ENCODE results near the gene NCK2. TPM values are rescaled to one million over a fixed set of nuclear protein-coding genes. Genes with fewer than 3 reads are reported as not detected.

NCK2 gene
- polyA plus RNA-seq, 2 donors: 55.2 to 72.3 TPM

- WGBS, 2 donors: 63 to 78% methylated on average over 13 of the region's 13 CpGs
- no peaks in the 10 kb centered on the region for H3K27me3 ChIP-seq (ENCODE audit: control insufficient read depth in 1 of 2, insufficient read depth in 2 of 2, low read length in 2 of 2)
- H3K36me3 ChIP-seq (ENCODE audit: control insufficient read depth in 2 of 2, insufficient read depth in 2 of 2, low read length in 1 of 2): no peaks in the 10 kb centered on the region
- H3K9me3 ChIP-seq (ENCODE audit: control insufficient read depth in 2 of 2, insufficient read depth in 1 of 2, low read depth in 1 of 2, low read length in 1 of 2): no peaks in the 10 kb centered on the region
- no peak overlapping the region for H3K4me3 ChIP-seq (ENCODE audit: low read depth in 1 of 2, low read length in 2 of 2)
- no peak overlapping the region for H3K27ac ChIP-seq (ENCODE audit: low read depth in 2 of 2, low read length in 1 of 2)
- peaks cover 0 to 15% of the 10 kb centered on the region in 2 donors for H3K4me1 ChIP-seq (ENCODE audit: control insufficient read depth in 2 of 2, insufficient read depth in 2 of 2, low read length in 1 of 2)
Observed at GRCh38 chr2:105800953-105801635, 56.4 kb downstream of the NCK2 start.

GRCh38 chr2:105801961-105802360 is 57.2 kb downstream of the NCK2 start:
- 79 to 83% methylated on average over 4 of the region's 4 CpGs for WGBS, 2 donors
- H3K27me3 ChIP-seq (ENCODE audit: control insufficient read depth in 1 of 2, insufficient read depth in 2 of 2, low read length in 2 of 2): no peaks in the 10 kb centered on the region
- H3K4me1 ChIP-seq (ENCODE audit: control insufficient read depth in 2 of 2, insufficient read depth in 2 of 2, low read length in 1 of 2): peaks cover under 1 to 15% of the 10 kb centered on the region in 2 donors
- no peak overlapping the region for H3K4me3 ChIP-seq (ENCODE audit: low read depth in 1 of 2, low read length in 2 of 2)
- no peaks in the 10 kb centered on the region for H3K9me3 ChIP-seq (ENCODE audit: control insufficient read depth in 2 of 2, insufficient read depth in 1 of 2, low read depth in 1 of 2, low read length in 1 of 2)
- no peaks in the 10 kb centered on the region for H3K36me3 ChIP-seq (ENCODE audit: control insufficient read depth in 2 of 2, insufficient read depth in 2 of 2, low read length in 1 of 2)
- no peak overlapping the region for H3K27ac ChIP-seq (ENCODE audit: low read depth in 2 of 2, low read length in 1 of 2)

GRCh38 chr2:105802587-105802986 is 57.9 kb downstream of the NCK2 start:
- WGBS, 2 donors: 59 to 66% methylated on average over 7 of the region's 7 CpGs
- Histone ChIP-seq H3K4me1 (ENCODE audit: control insufficient read depth in 2 of 2, insufficient read depth in 2 of 2, low read length in 1 of 2) (peaks cover 2 to 11% of the 10 kb centered on the region in 2 donors), H3K36me3 (ENCODE audit: control insufficient read depth in 2 of 2, insufficient read depth in 2 of 2, low read length in 1 of 2) (no peaks in the 10 kb centered on the region), H3K27me3 (ENCODE audit: control insufficient read depth in 1 of 2, insufficient read depth in 2 of 2, low read length in 2 of 2) (no peaks in the 10 kb centered on the region), H3K9me3 (ENCODE audit: control insufficient read depth in 2 of 2, insufficient read depth in 1 of 2, low read depth in 1 of 2, low read length in 1 of 2) (no peaks in the 10 kb centered on the region), H3K4me3 (ENCODE audit: low read depth in 1 of 2, low read length in 2 of 2) (no peak overlapping the region), H3K27ac (ENCODE audit: low read depth in 2 of 2, low read length in 1 of 2) (no peak overlapping the region)

DNA sequence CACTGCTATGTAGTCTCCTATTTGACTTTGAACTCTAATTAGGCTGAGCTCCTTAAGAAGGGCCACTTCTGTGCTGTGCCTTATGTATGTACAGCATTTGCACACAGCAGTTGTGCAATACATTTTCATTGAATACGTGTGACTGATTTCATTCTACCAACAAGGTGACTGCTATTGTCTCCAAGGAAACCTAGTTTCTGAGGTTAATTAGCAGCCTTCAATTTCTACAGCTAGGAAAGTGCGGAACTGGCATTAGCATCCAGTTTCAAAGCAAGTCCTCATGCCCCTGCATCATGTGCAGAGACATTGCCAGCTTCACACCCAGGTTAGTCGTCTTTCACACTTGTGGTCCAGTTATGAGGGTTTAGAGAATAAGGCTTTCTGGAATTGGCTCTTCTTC is 58.6 kb downstream of the NCK2 start:
- H3K36me3 ChIP-seq (ENCODE audit: control insufficient read depth in 2 of 2, insufficient read depth in 2 of 2, low read length in 1 of 2): no peaks in the 10 kb centered on the region
- 65 to 67% methylated on average over 3 of the region's 3 CpGs for WGBS, 2 donors
- peaks cover 4 to 11% of the 10 kb centered on the region in 2 donors for H3K4me1 ChIP-seq (ENCODE audit: control insufficient read depth in 2 of 2, insufficient read depth in 2 of 2, low read length in 1 of 2)
- no peak overlapping the region for H3K4me3 ChIP-seq (ENCODE audit: low read depth in 1 of 2, low read length in 2 of 2)
- H3K27me3 ChIP-seq (ENCODE audit: control insufficient read depth in 1 of 2, insufficient read depth in 2 of 2, low read length in 2 of 2): no peaks in the 10 kb centered on the region
- H3K9me3 ChIP-seq (ENCODE audit: control insufficient read depth in 2 of 2, insufficient read depth in 1 of 2, low read depth in 1 of 2, low read length in 1 of 2): no peaks in the 10 kb centered on the region
- H3K27ac ChIP-seq (ENCODE audit: low read depth in 2 of 2, low read length in 1 of 2): no peak overlapping the region

GRCh38 chr2:105803773-105804172 is 59.1 kb downstream of the NCK2 start:
- WGBS, 2 donors: 78 to 79% methylated on average over 4 of the region's 4 CpGs
- Histone ChIP-seq H3K4me3 (ENCODE audit: low read depth in 1 of 2, low read length in 2 of 2) (no peak overlapping the region), H3K27me3 (ENCODE audit: control insufficient read depth in 1 of 2, insufficient read depth in 2 of 2, low read length in 2 of 2) (no peaks in the 10 kb centered on the region), H3K36me3 (ENCODE audit: control insufficient read depth in 2 of 2, insufficient read depth in 2 of 2, low read length in 1 of 2) (no peaks in the 10 kb centered on the region), H3K27ac (ENCODE audit: low read depth in 2 of 2, low read length in 1 of 2) (no peak overlapping the region), H3K4me1 (ENCODE audit: control insufficient read depth in 2 of 2, insufficient read depth in 2 of 2, low read length in 1 of 2) (peaks cover 4 to 11% of the 10 kb centered on the region in 2 donors), H3K9me3 (ENCODE audit: control insufficient read depth in 2 of 2, insufficient read depth in 1 of 2, low read depth in 1 of 2, low read length in 1 of 2) (no peaks in the 10 kb centered on the region)

DNA sequence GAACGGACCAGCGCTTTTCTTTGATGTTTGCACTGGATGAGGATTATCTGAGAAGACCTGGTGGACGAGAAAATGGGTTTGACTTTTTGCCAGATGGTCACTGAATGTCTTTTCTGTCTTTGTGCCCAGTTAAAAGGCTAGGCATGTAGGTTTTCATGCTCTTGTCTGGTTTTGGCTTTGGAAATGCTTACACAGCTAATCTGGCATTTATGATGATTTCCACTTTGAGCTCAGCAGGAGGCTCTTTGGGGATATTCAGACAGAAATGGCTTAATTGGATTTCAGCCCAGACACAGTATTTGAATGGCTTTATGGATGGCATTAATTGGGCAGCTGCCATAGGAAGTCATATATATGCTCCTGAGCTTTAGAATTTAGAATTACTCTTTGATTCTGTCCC is 59.6 kb downstream of the NCK2 start:
- Histone ChIP-seq H3K9me3 (ENCODE audit: control insufficient read depth in 2 of 2, insufficient read depth in 1 of 2, low read depth in 1 of 2, low read length in 1 of 2) (no peaks in the 10 kb centered on the region), H3K27ac (ENCODE audit: low read depth in 2 of 2, low read length in 1 of 2) (no peak overlapping the region), H3K36me3 (ENCODE audit: control insufficient read depth in 2 of 2, insufficient read depth in 2 of 2, low read length in 1 of 2) (no peaks in the 10 kb centered on the region), H3K27me3 (ENCODE audit: control insufficient read depth in 1 of 2, insufficient read depth in 2 of 2, low read length in 2 of 2) (no peaks in the 10 kb centered on the region), H3K4me1 (ENCODE audit: control insufficient read depth in 2 of 2, insufficient read depth in 2 of 2, low read length in 1 of 2) (peaks cover 4 to 11% of the 10 kb centered on the region in 2 donors), H3K4me3 (ENCODE audit: low read depth in 1 of 2, low read length in 2 of 2) (no peak overlapping the region)
- 46 to 54% methylated on average over 3 of the region's 3 CpGs for WGBS, 2 donors

GRCh38 chr2:105806996-105807395 is 62.3 kb downstream of the NCK2 start:
- Histone ChIP-seq H3K36me3 (ENCODE audit: control insufficient read depth in 2 of 2, insufficient read depth in 2 of 2, low read length in 1 of 2) (no peaks in the 10 kb centered on the region), H3K27me3 (ENCODE audit: control insufficient read depth in 1 of 2, insufficient read depth in 2 of 2, low read length in 2 of 2) (no peaks in the 10 kb centered on the region), H3K9me3 (ENCODE audit: control insufficient read depth in 2 of 2, insufficient read depth in 1 of 2, low read depth in 1 of 2, low read length in 1 of 2) (no peaks in the 10 kb centered on the region), H3K4me3 (ENCODE audit: low read depth in 1 of 2, low read length in 2 of 2) (no peak overlapping the region), H3K4me1 (ENCODE audit: control insufficient read depth in 2 of 2, insufficient read depth in 2 of 2, low read length in 1 of 2) (peaks cover 4 to 8% of the 10 kb centered on the region in 2 donors), H3K27ac (ENCODE audit: low read depth in 2 of 2, low read length in 1 of 2) (no peak overlapping the region)
- 86 to 88% methylated on average over 8 of the region's 8 CpGs for WGBS, 2 donors

DNA sequence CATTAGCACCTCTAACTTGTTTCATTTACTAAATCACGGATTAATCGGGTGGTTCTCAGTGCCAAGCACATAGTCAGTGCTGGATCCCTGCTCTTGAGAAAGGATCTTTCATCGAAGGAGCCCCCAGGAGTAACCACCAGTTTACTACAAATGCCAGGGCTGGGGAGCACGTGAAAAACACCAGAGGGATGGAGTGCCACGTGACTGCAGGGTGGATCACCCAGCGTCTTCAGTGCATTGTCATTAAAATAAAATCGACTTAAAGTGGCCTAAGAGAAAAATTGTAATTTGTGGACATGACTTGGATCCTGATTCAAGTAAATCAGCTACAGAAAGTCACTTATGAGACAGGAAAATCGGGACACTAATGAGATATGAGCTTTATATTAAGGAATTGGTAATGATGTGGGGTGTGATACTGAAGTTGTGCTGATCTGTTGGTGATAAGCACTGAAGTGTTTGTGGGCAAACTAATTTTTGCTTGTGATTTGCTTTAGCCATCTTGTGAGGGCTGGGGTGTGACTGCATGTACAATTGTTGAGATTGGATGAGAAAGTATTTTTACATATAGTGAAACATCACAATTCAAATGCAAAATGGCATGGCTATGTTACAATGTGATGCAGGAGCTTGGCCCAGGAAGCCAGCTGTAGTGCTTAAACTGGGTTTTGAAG is 63.8 kb downstream of the NCK2 start:
- peaks cover 8 to 19% of the 10 kb centered on the region in 2 donors for H3K4me1 ChIP-seq (ENCODE audit: control insufficient read depth in 2 of 2, insufficient read depth in 2 of 2, low read length in 1 of 2)
- no peaks in the 10 kb centered on the region for H3K9me3 ChIP-seq (ENCODE audit: control insufficient read depth in 2 of 2, insufficient read depth in 1 of 2, low read depth in 1 of 2, low read length in 1 of 2)
- no peaks in the 10 kb centered on the region for H3K36me3 ChIP-seq (ENCODE audit: control insufficient read depth in 2 of 2, insufficient read depth in 2 of 2, low read length in 1 of 2)
- no peak overlapping the region for H3K4me3 ChIP-seq (ENCODE audit: low read depth in 1 of 2, low read length in 2 of 2)
- no peak overlapping the region for H3K27ac ChIP-seq (ENCODE audit: low read depth in 2 of 2, low read length in 1 of 2)
- no peaks in the 10 kb centered on the region for H3K27me3 ChIP-seq (ENCODE audit: control insufficient read depth in 1 of 2, insufficient read depth in 2 of 2, low read length in 2 of 2)
- WGBS, 2 donors: 86 to 89% methylated on average over 8 of the region's 8 CpGs

DNA sequence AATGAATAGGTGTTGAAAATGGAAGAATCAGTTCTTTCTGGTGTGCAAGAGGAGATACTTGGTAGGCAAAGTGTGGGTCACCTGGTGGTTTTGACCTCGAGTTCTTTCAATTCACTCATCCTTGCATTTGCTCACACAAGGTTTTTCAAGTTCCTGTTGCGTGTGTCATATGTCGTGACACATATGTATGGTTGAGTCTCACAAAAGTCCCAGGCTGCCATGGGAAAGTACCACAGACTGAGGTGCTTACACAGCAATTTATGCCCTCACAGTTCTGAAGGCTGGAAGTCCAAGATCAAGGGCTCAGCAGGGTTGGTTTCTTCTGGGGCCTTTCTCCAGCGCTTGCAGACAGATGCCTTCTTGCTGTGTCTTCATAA is 64.4 kb downstream of the NCK2 start:
- Histone ChIP-seq H3K27me3 (ENCODE audit: control insufficient read depth in 1 of 2, insufficient read depth in 2 of 2, low read length in 2 of 2) (no peaks in the 10 kb centered on the region), H3K4me1 (ENCODE audit: control insufficient read depth in 2 of 2, insufficient read depth in 2 of 2, low read length in 1 of 2) (peaks cover 8 to 20% of the 10 kb centered on the region in 2 donors), H3K9me3 (ENCODE audit: control insufficient read depth in 2 of 2, insufficient read depth in 1 of 2, low read depth in 1 of 2, low read length in 1 of 2) (no peaks in the 10 kb centered on the region), H3K36me3 (ENCODE audit: control insufficient read depth in 2 of 2, insufficient read depth in 2 of 2, low read length in 1 of 2) (no peaks in the 10 kb centered on the region), H3K4me3 (ENCODE audit: low read depth in 1 of 2, low read length in 2 of 2) (no peak overlapping the region), H3K27ac (ENCODE audit: low read depth in 2 of 2, low read length in 1 of 2) (no peak overlapping the region)
- 84 to 86% methylated on average over 4 of the region's 4 CpGs for WGBS, 2 donors

GRCh38 chr2:105809723-105810122 is 65.0 kb downstream of the NCK2 start:
- Histone ChIP-seq H3K9me3 (ENCODE audit: control insufficient read depth in 2 of 2, insufficient read depth in 1 of 2, low read depth in 1 of 2, low read length in 1 of 2) (no peaks in the 10 kb centered on the region), H3K36me3 (ENCODE audit: control insufficient read depth in 2 of 2, insufficient read depth in 2 of 2, low read length in 1 of 2) (no peaks in the 10 kb centered on the region), H3K4me3 (ENCODE audit: low read depth in 1 of 2, low read length in 2 of 2) (no peak overlapping the region), H3K27me3 (ENCODE audit: control insufficient read depth in 1 of 2, insufficient read depth in 2 of 2, low read length in 2 of 2) (no peaks in the 10 kb centered on the region), H3K27ac (ENCODE audit: low read depth in 2 of 2, low read length in 1 of 2) (no peak overlapping the region), H3K4me1 (ENCODE audit: control insufficient read depth in 2 of 2, insufficient read depth in 2 of 2, low read length in 1 of 2) (peaks cover 8 to 24% of the 10 kb centered on the region in 2 donors)
- 94 to 98% methylated on average over 3 of the region's 3 CpGs for WGBS, 2 donors

Measured in esophagus (tissue), 2 donors.